Stimulated activated CD4-positive, alpha-beta T cell treated with anti-CD3 and anti-CD28 coated beads, Interleukin-15, amount 100 ng/mL, for 1 hour (primary cell): ENCODE results near the gene RUVBL1.

Experiments
- DNase-seq, 2 donors: peaks; one replicate each; pipeline ENCODE4 v3.0.0-alpha.2; 2020; ENCODE audit warnings: low read depth in 1 of 2, low spot score in 1 of 2

RUVBL1 gene

GRCh38 chr3:128068156-128068620 lies 55.4 kb downstream of the RUVBL1 start:
- no peak for DNase-seq

- no peak for DNase-seq
Observed at GRCh38 chr3:128067489-128067888, 56.1 kb downstream of the RUVBL1 start.

GRCh38 chr3:128066676-128067075 lies 56.9 kb downstream of the RUVBL1 start:
- no peak for DNase-seq

- DNase-seq, result no peak
Observed at GRCh38 chr3:128066114-128066513, 57.5 kb downstream of the RUVBL1 start.

DNA sequence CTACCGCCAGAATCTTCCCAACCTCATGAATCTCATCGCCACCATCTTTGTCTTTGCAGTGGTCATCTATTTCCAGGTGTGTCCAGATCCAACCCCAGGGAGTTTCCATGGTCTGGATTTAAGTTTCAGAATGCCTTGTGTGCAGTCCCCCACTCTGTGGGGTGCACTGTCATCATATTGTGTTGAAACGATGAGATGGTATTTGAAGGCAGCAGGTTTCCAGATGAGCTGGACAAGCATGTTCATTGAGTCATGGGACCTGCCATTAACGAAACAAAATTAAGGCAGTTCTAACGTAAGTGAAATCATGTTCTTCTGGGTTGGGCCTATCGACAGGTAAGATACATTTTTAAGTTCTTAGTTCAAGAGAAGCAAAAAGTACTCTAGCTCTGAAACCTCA lies 58.6 kb downstream of the RUVBL1 start:
- no peak for DNase-seq

GRCh38 chr3:128063865-128064264 lies 59.7 kb downstream of the RUVBL1 start:
- DNase-seq, result no peak

DNA sequence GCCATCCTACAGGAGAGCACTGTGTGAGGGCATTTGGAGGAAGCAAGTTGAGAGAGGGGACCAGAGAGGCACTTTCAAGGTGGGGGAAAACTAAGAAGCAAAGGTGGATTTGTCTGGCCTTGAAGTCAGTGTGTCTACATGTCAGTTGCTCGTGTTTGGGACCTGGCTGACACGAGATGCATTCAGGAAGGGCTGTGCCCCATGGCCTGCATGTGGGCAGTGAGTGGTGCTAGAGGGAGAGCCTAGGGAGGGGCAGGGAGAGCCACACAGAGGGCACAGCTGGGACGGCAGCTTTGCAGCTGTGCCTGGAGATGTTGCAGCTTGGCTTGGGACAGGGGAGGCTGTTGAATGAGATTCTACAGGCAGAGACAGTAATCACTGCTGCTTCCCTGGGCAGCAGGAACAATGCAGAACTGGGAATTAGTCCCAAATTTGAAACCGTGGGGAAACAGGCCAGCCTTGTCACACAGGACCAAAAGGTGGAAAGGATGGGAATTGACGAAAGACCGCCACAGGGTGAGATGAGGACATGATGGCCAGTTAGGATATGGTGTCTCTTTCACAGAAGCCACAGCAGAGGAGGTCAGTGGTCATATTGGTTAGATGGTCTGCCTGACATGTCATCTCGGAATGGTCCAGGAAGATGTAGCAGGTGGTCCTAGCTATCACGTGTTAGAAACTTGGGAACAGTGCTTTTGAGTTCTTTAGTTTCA lies 61.4 kb downstream of the RUVBL1 start:
- DNase-seq, result no peak

- no peak for DNase-seq
Observed at GRCh38 chr3:128060473-128061381, 62.9 kb downstream of the RUVBL1 start.

DNA sequence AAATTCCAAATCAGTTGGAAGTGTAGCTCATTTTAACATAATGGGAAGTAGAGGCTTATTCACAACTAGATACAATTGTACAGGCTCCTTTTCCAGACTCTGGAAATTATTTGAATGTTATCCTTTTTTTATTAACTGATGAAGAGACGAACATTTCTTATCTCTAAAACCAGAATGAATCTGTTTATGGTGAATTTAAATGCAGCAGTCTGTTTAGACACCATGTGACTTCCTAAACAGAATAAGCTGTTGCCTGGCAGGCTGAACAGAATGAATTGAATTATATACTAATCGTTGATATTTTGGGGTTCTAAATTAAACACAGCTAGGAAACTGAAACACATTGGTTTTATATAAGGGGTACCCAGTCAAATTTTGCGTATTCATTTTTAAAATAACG lies 67.4 kb downstream of the RUVBL1 start:
- no peak for DNase-seq

- DNase-seq, result no peak
Observed at GRCh38 chr3:128054367-128054766, 69.2 kb downstream of the RUVBL1 start.

DNA sequence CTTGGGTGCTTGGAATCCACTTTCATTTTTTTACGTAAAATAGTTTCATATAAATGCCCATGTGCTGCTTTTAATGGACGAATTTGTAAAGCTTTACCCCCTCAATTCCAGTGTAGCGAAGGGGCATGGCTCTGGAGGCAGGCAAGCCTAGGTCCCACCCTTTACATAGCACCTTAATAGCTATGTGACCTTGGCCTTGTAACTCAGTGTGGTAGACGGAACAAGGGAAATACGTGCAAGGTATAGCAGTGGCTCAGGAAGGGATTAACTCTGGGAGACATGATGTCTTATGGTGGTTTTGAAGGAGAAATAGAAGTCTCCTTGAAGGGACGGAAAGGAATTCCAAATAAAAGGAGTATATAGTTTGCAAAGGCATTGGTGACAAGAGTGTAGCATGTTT lies 70.0 kb downstream of the RUVBL1 start:
- DNase-seq, result no peak

DNA sequence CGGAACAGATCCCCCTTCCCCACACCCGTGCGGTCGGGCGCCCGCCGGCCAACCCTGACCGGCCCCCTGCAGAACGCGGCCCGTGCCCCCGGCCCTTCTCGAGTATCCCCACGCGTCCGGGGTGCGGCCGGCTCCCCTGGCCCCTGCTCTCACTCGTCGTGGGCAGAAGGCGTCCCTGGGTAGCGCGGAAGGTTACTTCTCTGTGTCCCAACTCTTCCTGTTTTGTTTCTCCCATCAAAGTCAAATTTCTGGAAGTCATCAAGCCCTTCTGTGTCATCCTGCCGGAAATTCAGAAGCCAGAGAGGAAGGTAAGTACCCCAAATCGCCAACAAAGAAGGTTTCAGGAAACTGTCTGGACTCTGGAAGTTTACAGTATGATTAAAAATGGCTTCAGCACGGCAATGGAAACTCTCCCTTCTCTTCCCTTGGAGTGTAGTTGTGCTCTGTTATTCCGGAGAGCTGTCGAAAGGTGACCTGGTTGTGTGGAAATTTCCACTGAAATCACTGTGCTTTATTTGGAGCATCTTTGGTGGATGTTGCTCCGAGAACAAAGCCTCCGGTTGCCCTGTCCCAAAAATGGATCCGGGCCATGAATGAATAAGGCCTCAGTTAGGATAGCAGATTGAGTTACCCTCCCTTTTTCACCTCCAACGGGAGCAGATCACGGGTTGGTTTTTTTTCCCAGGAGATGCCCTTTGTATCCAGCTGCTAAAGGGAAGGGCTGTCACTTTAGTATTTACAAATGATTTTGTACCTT lies 70.8 kb downstream of the RUVBL1 start:
- DNase-seq, result no peak

- DNase-seq, result peak; percentile 91 to 95
Observed at GRCh38 chr3:128051837-128052594, 71.6 kb downstream of the RUVBL1 start, which contains the start of gene SEC61A1. TSS of gene SEC61A1 (plus strand) at chr3:128052437. CDS start at chr3:128052553, 116 bp downstream.

- no peak for DNase-seq
Observed at GRCh38 chr3:128051459-128051836, 72.2 kb downstream of the RUVBL1 start.

GRCh38 chr3:128050597-128050996 lies 73.0 kb downstream of the RUVBL1 start:
- no peak for DNase-seq

DNA sequence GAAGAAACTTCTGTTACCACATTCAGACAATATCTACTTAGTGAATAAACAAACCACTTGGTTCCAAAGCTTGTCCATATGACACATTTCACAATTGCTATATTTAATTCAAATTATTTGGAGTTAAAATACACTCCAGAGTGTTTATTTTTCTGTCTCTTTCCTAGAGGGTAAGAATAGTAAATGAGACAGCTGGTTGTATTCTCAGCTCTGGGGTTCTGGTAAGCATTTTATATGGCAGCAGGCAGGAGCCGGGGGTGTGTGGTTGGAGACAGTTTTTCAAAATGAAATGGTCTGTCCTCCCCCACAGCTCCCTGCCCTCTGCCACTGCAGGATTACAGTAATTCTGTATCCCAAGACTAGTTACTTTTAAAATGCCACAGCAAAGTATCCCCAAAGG lies 82.3 kb downstream of the RUVBL1 start:
- DNase-seq, result no peak

DNA sequence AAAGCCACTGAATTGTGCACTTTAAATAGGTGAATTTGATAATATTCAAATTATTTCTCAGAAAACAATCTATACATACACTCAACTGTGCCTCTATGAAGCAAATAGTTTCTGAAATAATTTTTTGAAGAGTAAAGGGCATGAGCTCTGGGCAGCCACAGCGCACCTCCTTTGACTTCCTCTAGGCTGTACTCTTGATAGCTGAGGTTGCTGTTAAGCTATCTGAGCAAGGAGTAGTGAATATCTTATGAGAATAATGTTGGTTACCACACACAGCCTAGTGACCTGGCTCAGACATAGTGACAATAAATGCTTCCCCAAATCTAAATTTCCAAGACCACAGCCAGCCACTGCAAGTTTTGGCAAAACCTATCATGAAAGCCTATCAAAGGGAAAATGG lies 83.0 kb downstream of the RUVBL1 start:
- no peak for DNase-seq

DNA sequence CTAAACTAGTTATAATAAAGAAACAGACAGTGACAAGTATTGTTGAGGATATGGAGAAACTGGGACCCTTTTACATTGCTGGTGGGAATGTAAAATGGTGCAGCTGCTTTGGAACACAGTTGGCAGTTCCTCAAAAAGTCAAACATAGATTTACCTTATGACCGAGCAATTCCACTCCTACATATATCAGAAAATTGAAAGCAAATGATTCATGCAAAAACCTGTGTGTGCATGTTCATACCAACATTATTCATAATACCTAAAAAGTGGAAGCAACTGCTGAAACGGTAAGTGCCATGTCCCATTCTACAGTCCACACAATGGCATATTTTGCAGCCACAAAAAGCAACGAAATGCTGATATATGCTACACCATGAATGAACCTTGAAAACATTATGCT lies 83.6 kb downstream of the RUVBL1 start:
- DNase-seq, result no peak

DNA sequence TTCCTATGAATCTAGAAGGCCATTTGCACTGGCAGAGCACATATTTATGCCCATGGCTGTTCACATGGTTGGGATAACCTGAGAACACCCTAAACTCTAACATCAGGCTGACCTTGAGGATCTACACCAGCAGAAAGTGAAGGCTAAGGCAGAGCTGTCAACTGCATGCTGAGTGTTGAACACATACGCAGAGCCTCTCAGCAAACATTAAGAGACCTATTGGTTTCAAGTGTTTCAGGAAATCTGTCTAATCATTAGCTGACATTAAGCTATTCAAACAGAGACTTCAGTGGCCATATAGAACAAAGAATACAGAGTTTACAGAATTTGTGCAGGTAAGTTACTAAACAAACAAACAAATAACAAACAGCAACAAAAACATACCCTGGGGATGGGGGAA lies 87.5 kb downstream of the RUVBL1 start:
- DNase-seq, result no peak

DNA sequence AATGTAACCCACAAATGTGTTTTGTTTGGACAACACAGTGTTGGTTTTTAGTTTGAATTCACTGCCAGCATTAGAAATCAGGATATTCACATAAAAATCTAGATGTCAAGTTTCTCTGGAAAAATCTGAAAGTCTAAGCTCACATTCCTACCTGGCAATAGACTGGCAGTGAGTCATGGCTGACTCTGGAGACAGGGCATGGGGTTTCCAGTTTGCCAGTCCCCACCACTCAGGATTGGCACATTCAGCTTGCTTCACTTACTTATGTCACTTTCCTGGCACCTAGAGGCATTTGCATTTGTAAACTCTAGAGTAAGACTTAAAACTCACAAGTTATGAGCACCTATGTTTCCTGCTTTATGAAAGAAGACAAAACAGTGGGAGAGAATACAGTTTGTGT lies 90.5 kb downstream of the RUVBL1 start:
- DNase-seq, result no peak
